Endothelial cell of umbilical vein (primary cell): Measurements from ENCODE around the gene ACTN1.

Source experiments
- CTCF ChIP-seq, 2 donors: IDR thresholded peaks; 1 replicate in 1 of 2; 2 replicates in 1 of 2; pipeline ENCODE4 v1.5.1; 2011; ENCODE audit warnings: low read length in 2 of 2, mild to moderate bottlenecking in 2 of 2, moderate library complexity in 2 of 2, control low read depth in 1 of 2, inconsistent platforms in 1 of 2, low read depth in 1 of 2; ENCODE audit not compliant: insufficient read depth in 1 of 2; ENCODE audit errors: extremely low read depth in 1 of 2
- EZH2 ChIP-seq: IDR thresholded peaks from 2 replicates; pipeline ENCODE4 v1.6.1; 2012; ENCODE audit warnings: borderline replicate concordance, low read depth, mild to moderate bottlenecking, moderate library complexity, low read length, inconsistent platforms; ENCODE audit not compliant: severe bottlenecking
- FOS ChIP-seq: IDR thresholded peaks from 2 replicates; pipeline ENCODE4 v1.6.1; 2011; ENCODE audit warnings: mild to moderate bottlenecking, low read length, moderate library complexity, borderline replicate concordance; ENCODE audit not compliant: insufficient read depth
- JUN ChIP-seq: IDR thresholded peaks from 2 replicates; pipeline ENCODE4 v1.6.1; 2011; ENCODE audit warnings: borderline replicate concordance, low read depth; ENCODE audit not compliant: insufficient read length, insufficient read depth
- MYC ChIP-seq: IDR thresholded peaks from one replicate; pipeline ENCODE4 v1.6.1; 2011; ENCODE audit warnings: mild to moderate bottlenecking, low read depth, low read length
- POLR2A ChIP-seq: IDR thresholded peaks from 2 replicates; pipeline ENCODE4 v1.6.1; 2012; ENCODE audit warnings: low read depth, mild to moderate bottlenecking, control low read depth, low read length
- POLR2AphosphoS5 ChIP-seq: IDR thresholded peaks from 2 replicates; pipeline ENCODE4 v1.6.1; 2012; ENCODE audit warnings: low read depth, mild to moderate bottlenecking, control low read depth, low read length, moderate library complexity; ENCODE audit not compliant: insufficient read depth
- TF ChIP-seq, protein P1 (sequence below): IDR thresholded peaks from 2 replicates; pipeline ENCODE4 v1.6.1; 2011; ENCODE audit not compliant: insufficient read depth, insufficient read length

DNA sequence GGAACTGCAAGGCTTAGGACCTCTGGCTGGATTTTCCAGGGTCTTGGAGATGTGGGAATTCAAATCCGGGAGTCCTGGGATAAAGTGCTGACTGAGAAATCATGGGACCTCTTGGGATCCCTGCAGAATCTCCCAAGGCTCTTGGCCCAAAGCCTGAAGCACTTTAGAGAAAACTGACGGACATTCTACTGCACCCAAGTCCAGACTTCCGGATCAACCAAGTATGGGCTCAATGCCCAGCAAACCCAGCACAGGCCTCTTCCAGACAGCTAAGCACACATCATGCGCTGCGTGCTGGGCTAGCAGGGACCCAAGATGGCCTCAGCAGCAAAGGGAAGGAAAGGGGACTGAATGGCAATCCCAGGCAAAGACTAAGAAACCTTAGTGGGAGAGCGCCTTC is 85.0 kb downstream of the ACTN1 start:
- no peak for TF ChIP-seq POLR2AphosphoS5
- no peak for TF ChIP-seq CTCF (IDR thresholded peaks at IDR 0.05; ENCODE audit: extremely low read depth in 1 of 2, insufficient read depth in 1 of 2, low read depth in 1 of 2, low read length in 2 of 2)
- no peak for TF ChIP-seq JUN
- peak; percentile 0 for TF ChIP-seq POLR2A
- no peak for TF ChIP-seq FOS
- no peak for TF ChIP-seq EZH2
- TF ChIP-seq MYC: no peak
- TF ChIP-seq, protein P1, sequence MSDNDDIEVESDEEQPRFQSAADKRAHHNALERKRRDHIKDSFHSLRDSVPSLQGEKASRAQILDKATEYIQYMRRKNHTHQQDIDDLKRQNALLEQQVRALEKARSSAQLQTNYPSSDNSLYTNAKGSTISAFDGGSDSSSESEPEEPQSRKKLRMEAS: no peak
